DMS153 treated with DMSO at 0.1 percent for 48 hours (cell line): Measurements from ENCODE around the gene ANXA2.
"Not testable (repeated sequence)": the region's sequence is repeated elsewhere in the genome, so short reads cannot be mapped to it uniquely, and the experiment has no call there.

Experiments used
- DNase-seq: peaks from one replicate; lab custom pipeline; 2025; ENCODE audit not compliant: unreplicated experiment; lab: John Stamatoyannopoulos, UW

Gene ANXA2

GRCh38 chr15:60397772-60398445, at the start of gene ANXA2:
ANXA2 (minus strand) TSS chr15:60397986; CDS start chr15:60386075, 11,911 bp downstream.
- no peak for DNase-seq

- DNase-seq: peak; percentile 2
Observed at GRCh38 chr15:60444289-60444912, 46.6 kb upstream of the ANXA2 start.

- no peak for DNase-seq
Observed at GRCh38 chr15:60442763-60443162, 45.0 kb upstream of the ANXA2 start.

- no peak for DNase-seq
Observed at GRCh38 chr15:60442031-60442650, 44.4 kb upstream of the ANXA2 start.

- DNase-seq: no peak
Observed at GRCh38 chr15:60441331-60441730, 43.5 kb upstream of the ANXA2 start.

GRCh38 chr15:60438646-60439045, 40.9 kb upstream of the ANXA2 start:
- DNase-seq: no peak

GRCh38 chr15:60428935-60429334, 31.1 kb upstream of the ANXA2 start:
- DNase-seq: no peak

- no peak for DNase-seq
Observed at GRCh38 chr15:60426870-60427508, 29.2 kb upstream of the ANXA2 start.

- no peak for DNase-seq
Observed at GRCh38 chr15:60425461-60425860, 27.7 kb upstream of the ANXA2 start.

- DNase-seq: no peak
Observed at GRCh38 chr15:60424006-60424405, 26.2 kb upstream of the ANXA2 start.

GRCh38 chr15:60423537-60423936, 25.8 kb upstream of the ANXA2 start:
- no peak for DNase-seq

- DNase-seq: no peak
Observed at GRCh38 chr15:60421544-60421943, 23.8 kb upstream of the ANXA2 start.

GRCh38 chr15:60420203-60420716, 22.5 kb upstream of the ANXA2 start:
- no peak for DNase-seq

- no peak for DNase-seq
Observed at GRCh38 chr15:60419753-60420152, 22.0 kb upstream of the ANXA2 start.

GRCh38 chr15:60418096-60418495, 20.3 kb upstream of the ANXA2 start:
- DNase-seq: no peak

GRCh38 chr15:60417112-60417511, 19.3 kb upstream of the ANXA2 start:
- DNase-seq: no peak

GRCh38 chr15:60416484-60416883, 18.7 kb upstream of the ANXA2 start:
- DNase-seq: no peak

- DNase-seq: no peak
Observed at GRCh38 chr15:60414016-60414682, 16.4 kb upstream of the ANXA2 start.

GRCh38 chr15:60413231-60413824, 15.5 kb upstream of the ANXA2 start:
- DNase-seq: no peak

GRCh38 chr15:60412807-60413206, 15.0 kb upstream of the ANXA2 start:
- not testable (repeated sequence) for DNase-seq
